ENCODE data around the gene GPR65.
A peak's percentile ranks its signal among the peaks of the same experiment; 100 is the strongest.
"Not testable (repeated sequence)": the region's sequence is repeated elsewhere in the genome, so short reads cannot be mapped to it uniquely, and the experiment has no call there.

GPR65 gene

DNA sequence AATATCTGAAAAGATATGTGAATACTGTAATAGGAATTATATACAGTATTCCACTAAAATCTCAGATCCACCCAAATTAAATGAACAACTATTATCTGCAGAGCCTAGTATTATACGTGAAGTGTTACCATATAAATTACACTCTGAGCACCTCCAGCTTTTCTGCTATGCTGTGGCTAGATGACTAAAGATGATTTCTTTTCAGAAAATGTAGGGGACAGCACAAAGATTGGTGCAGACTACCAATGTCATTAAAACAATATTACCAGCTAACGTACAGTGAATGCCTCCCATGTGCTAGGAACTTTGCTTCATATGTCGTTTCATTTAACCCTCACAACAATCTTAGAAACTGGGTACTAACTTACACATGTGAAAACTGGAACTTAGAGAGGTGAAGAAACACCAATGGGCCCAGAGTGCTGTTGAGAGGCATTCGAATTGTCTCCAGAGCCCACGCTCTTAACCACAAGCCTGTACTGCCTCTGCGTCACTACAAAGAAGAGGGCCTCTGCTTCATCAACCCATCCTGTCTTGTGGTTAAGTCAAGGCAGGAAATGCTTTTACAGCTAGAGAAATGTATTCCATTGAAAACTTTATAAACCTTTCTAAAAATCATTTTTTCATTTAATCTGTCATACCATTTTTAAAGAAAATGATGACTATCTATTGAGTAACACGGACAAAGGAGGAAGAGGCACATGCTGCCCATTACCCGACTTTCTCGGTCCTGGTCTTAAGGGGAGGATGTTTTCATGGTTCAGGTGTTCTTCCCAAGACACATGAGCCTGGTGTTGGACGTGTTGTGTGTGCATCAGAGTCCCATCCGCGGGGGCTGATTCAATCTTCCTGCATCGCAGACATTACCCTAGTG, 1.3 kb downstream of the GPR65 start:
- DNase-seq = no peak

DNA sequence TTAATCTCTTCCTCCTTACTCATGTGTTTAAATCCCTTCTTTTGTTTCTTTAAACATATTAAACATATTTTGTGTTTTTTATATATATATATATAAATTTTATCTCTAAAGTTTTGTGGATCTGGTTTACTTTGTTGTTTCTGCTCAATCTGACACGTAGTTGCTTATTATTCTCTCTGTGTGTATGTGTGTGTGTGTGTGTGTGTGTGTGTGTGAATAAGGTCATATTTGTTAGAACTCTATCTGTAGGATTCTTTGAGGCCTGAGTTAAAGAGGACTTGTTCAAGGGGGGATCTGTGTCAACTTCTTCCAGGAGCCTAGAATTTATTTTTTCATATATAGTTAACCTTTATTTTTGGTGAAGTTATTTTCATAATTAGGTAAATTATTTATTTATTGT, 2.7 kb downstream of the GPR65 start:
- DNase-seq = no peak

DNA sequence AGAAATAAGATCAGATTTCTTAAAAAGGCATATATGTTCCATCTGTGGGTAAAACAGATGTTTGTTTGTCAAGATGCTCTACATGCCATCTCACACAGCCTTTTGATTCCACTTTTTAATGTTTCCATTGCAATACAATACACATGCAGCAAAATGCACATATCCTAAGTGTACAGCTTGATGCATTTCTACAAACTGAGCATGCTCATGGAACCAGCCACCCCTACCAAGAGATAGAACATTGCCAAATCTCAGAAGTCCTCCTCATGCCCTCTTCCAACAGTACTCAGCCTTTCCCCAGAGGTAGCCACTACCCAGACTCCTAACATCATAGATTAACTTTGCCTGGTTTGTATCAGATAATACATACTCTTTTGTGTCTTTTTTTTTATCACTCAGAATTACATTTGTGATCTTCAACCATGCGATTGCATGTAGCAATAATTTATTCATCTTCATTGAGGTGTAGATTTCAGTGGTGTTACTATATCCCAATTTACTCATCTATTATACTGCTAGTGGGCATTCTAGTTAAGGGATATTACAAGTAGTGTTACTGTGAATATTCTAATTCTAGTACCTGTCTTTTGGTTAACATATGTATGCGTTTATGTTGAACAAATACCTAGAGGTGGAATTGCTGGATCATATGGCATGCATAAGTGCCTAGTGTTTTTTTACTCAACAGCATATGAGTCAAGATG, 3.3 kb downstream of the GPR65 start:
- DNase-seq = no peak

DNA sequence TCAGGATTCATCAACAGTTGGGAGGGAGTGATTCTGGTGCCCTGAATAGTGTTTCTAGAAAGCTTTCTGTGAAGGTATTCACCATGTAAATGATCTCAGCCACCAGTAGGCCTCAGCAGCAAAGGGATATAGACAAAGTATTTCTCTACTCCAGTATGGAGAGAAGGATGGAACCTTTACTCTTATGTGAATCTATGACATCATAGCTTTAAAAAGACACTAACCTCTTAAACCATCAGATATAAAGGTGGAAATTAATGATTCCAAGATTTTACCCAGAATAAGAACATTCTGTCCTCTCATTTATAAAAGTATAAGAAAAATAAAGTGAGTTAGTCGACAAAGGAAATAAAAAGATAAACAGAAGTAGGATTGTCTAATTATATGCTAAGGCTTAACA, 4.6 kb downstream of the GPR65 start:
- no peak for DNase-seq

DNA sequence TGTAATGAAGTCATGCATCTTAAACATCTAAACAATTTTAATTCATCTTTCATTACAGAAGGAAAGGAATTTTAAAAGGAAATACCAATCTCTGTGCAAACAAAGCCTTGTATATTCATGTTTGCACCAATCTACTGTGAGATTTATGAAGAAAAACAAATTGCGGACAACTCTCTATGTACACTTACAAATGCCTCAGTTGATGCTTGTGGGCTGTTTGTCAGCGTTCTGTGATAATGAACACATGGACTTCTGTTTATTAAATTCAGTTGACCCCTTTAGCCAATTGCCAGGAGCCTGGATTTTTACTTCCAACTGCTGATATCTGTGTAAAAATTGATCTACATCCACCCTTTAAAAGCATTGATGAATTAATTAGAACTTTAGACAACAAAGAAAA, 5.4 kb downstream of the GPR65 start:
- no peak for DNase-seq

DNA sequence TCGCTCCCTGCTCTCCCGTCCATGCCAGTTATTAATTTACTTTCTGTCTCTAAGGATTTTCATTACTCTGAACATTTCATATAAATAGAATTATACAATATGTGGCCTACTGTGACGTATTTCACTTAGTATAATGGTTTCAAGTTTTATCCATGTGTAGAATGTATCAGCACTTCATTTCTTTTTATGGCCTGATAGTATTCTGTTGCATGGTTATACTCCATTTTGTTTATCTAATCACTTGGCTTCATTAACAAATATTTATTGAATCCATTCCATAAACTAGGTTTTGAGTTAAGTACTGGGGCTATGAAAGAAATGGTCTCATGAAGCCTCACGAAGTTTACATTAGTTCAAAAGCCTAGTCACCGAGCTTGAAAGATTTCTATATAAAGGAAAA, 7.6 kb downstream of the GPR65 start:
- DNase-seq = no peak

DNA sequence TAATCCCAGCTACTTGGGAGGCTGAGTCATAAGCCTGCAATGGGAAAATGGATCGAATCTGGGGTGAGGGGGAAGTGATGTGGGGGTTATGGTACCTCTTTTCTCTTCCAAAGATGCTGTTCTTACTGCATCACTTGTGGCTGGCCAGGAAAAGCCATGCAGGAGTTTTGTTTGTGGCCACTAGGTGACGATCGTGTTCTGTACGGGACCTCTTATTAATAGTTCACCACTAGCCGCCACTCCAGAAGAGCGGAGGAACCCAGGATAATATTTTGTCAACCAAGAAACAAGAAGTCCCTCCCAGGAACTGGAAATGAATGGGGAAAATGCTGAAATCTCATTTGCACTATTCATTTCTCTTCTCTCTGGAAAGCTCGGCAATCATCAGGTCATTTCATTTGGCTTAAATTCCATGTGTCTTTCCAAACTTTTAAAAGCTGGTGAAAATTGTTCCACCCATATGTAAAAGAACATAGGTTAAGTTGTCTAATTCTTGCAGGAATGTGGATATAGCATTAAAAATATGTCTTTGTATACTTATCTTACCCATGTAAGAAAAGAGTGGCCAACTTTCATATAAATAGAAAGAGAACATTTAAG, 8.9 kb downstream of the GPR65 start:
- DNase-seq = peak; percentile 22

DNA sequence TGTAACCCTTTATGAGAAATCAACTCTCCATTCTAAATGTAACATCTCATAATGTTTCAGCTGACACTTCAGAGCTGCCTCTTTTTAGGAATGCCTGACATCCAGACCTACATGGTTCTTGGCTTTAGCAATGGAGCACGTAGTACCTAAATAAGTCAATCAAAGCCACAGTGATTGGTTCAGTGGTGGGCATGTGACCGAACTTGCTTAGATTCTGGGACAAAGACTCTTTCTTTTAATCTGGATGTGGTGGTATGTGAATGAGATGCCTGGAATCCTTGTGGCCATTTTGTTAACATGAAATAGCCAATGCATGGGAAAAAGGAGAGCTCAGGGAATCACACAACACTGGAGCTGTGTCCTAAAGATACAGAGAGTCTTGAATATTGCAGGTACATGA, 11.8 kb downstream of the GPR65 start:
- DNase-seq = no peak

DNA sequence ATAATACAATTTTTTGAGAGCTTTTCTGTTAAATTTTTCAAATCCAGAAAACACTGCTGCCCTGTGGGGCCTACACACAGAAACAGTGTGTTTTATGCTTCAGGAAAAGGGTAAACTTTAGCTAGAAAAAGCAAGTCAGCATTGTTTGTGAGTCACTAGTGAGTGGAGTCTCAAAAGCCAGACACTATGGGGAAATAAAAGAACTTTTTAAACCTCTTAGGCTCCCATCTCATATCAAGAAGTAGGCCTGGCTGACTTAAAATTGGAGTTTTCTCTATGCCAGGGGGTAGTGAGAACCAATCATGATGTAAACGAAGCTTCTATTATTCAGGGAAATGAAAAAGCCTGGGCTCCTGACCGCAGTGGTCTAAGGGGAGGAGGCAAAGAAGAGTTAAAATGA, 12.6 kb downstream of the GPR65 start:
- DNase-seq = no peak

DNA sequence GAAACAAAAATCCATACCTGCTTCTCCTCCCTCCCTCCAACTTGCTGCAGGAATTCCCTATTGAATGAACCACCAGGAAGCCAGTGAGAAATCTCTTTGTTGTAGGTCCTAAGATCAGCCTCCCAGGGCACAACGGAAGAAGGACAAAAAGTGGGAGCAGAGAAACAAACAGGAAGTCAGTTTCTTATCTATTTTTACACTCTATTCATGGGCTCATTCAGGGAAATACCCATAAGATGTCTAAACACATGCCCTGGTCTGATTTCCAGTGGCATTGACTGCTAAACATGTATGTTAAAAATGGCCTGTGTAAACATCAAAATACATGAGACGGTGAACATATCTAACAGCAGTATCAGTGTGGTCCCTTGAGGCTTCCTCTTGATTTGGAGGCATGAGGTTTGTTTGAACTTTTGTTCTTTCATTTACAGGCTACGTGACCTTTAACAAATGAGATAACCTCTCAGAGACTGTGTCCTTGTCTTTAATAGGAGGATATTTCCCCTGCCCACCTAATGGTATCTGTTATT, 18.8 kb downstream of the GPR65 start:
- no peak for DNase-seq

DNA sequence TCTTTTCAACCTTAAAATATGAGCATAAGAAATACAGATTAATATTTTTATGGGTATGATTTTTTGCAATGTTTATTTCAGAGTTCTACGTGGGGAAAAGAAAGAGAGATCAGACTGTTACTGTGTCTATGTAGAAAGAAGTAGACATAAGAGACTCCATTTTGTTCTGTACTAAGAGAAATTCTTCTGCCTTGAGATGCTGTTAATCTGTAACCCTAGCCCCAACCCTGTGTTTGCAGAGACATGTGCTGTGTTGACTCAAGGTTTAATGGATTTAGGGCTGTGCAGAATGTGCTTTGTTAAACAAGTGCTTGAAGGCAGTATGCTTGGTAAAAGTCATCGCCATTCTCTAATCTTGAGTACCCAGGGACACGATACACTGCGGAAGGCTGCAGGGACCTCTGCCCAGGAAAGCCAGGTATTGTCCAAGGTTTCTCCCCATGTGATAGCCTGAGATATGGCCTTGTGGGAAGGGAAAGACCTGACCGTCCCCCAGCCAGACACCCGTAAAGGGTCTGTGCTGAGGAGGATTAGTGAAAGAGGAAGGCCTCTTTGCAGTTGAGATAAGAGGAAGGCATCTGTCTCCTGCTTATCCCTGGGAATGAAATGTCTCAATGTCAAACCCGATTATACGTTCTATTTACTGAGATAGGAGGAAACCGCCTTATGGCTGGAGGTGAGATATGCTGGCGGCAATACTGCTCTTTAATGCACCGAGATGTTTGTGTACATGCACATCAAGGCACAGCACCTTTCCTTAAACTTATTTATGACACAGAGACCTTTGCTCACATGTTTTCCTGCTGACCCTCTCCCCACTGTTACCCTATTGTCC, 19.5 kb downstream of the GPR65 start:
- not testable (repeated sequence) for DNase-seq

DNA sequence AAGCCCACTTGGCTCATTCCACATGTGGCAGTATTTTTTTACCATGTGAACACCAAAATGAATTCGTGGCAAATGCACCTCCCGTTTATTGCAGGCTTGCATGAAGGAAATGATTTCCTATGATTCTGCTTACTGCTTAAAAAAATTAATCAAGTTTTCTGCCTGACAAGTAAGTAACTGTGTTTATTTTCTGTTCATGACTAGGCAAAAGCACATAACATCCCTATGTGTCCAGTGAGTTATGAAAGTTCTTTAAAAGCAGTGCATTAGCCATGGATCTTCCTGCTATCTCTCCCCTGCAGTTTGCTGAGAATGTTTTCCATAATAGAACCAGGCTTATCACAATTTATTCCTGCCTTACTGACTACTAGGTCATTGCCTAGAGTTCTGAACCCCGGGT, 20.4 kb downstream of the GPR65 start:
- DNase-seq = no peak

DNA sequence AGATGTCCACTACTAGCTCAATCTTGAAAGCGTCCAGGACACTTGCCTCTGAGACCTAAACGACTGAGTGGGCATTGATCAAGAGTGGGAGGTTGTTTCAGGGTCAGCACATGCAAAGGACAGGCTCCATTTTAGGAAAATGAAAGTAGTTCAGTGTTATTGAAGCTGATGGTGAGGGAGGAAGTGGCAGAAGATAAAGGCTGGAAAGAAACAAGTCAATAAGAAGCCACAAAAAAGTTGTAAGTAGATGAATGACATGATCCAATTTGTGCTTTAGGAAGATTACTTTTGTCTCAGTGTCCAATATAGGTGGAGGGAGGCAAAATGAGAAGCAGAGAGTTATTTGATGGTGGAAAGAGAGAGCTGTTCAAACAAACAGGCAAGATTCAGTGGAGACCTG, 22.0 kb downstream of the GPR65 start:
- no peak for DNase-seq

DNA sequence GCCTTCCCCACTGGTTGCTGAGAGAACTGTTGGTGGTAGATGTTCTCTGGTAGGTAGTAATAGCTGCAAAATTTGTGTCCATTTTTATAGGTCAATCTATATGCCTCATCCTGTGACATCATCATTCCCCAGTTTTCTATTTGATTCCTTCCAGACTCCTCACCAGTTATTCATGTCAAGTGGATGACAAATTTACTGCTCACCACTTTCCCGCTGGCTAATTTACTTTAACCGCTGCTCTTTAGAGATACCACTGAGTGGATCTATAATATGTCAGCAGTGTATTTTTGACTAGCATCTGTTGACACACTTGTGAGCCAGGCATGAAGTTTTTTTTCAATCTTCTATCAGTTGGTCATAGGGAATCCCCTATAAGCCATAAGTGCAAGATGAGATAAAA, 24.6 kb downstream of the GPR65 start:
- no peak for DNase-seq

DNA sequence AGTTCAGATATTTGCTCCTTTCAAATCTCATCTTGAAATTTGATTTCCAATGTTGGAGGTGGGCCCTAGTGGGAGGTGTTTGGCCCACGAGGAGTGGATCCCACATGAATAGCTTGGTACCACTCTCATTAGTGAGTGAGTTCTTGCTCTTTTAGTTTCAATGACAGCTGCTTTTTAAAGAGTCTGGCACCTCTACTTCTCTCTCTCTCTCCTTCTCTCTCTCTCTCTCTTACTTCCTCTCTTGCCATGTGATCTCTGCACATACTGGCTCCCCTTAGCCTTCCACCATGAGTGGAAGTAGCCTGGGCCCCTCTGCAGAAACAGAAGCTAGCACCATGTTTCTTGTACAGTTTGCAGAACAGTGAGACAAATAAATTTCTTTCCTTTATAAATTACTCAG, 25.1 kb downstream of the GPR65 start:
- DNase-seq = no peak

DNA sequence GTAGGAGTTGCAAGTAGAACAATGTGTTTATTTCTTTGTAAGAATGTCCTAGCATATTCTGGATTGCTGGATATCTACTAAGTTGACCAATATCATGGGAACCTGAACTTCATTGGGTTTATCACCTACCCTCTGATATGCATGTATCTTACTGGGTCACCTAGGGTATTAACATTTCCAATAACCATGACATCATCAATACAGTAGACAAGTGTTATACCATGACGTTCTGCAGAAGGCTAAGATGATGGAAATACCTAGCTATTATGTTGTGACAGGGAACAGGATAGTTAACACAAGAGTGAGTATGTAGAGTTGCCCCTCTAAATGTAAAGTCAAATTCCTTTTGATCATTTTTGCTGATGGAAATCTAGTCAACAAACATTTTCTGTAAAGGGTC, 26.0 kb downstream of the GPR65 start:
- DNase-seq = no peak

DNA sequence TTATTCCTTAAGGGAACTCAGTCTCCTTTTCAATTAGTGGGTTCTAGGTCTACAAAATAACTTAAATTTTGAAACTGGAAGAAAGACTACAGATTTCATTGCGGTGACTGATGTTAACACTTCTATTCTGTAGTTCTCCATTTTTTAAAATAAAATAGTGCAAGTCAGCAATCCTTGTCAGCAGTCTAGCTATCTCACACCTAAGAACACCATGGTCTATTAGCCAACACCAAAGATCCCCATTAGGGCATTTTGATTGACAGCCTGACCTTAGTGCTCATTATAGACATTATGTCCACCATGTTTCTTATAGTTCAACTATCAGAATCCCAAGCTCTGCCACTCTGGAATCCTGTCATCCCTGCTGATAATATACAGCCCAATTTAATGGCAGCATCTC, 27.4 kb downstream of the GPR65 start:
- no peak for DNase-seq

DNA sequence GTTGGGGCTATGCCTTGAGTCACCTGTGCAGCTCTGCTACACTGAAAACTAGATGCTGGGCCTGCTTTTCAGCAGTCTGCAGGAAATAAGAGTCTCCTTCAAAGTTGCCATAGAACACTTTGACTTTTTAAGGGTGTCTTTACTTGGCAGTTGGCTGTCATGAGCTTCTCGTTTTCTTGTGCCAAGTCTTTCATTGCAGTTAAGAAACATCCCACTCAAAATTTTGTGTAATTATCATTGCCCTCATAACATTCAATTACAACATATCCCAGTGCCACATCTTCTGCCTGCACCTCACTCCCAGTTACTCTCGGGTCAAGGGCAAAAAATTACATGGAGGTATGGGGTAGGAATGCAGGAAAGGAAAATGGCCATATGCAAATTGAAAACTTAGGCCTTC, 29.1 kb downstream of the GPR65 start:
- DNase-seq = no peak

DNA sequence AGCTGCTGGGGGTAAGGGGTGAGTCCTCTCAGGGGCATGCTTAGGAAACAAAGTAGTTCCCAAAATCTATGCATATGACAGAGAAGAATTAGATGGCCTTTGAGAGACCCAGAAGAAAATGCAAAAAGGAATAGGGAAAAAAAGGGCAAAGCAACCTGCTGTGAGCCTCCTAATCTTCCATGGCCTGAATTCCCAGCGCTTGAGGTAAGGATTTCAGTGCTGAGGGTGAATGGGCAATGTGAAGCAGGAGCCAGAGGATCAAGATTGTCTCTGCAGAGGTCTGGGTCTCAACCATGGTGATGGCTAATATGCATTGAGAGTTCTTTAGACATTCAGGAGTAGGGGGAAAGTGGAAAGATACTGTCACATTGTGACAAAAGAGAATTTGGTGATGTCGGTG, 31.5 kb downstream of the GPR65 start:
- DNase-seq = no peak

DNA sequence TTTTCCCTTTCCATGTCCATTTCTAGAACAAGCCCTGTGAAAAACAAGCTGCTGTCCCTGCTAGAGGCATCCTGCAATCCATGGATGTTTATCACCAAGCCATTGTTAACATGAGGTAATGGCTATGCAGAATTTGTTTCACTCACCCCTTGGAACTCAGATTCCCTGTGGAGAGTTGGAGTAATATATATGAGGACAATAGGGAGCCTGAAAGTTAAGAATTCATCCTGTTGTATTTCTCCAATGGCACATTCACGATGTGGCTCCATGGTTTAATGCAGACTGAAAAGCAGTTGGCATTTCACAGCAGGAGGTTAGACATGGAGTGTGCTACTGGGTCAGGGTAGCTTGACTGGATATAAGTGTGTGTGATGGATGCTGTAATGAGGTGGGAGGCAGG, 32.4 kb downstream of the GPR65 start:
- DNase-seq = no peak

DNA sequence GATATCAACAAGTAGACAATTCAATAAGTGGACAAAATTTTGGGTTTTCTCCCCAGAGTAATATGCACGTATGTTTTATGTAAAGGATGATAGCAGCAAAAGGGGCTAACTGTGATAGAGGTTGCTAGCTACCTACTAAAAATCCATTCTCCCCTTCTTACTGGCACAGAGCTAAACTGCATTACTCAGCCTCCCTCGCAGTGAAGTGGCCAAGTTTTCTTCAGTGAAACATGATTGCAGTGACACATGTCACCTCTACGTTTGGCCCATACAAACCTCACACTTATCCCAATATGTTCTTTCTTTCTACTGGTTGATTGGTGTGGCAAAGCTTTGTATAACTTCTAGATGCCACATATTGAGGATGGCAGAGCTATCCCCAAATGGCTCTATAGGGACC, 34.3 kb downstream of the GPR65 start:
- DNase-seq = no peak

DNA sequence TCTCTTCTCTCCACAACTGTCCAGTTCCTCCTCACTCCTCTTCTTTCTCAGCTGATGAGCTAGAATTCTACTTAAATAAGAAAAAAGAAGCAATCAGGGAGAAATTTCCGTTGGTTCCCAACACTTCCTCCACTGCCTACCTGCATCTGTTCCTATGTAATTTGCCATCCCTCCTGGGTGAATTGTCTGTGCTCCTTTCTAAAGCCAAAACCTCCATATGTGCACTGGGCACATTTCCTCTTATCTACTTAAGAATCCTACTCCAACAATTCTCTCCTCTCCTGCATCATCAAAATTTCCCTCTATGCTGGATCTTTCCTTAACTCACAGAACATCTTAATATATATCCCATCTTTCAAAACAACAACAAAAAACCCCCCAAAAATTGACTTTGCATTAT, 35.2 kb downstream of the GPR65 start:
- no peak for DNase-seq

Measured in COR-L47 (cell line).